Bronchial epithelial cell (primary cell): Measurements from ENCODE around the gene KDM4C. TPM values are rescaled to one million over a fixed set of nuclear protein-coding genes. Genes with fewer than 3 reads are reported as not detected.
A peak's percentile ranks its signal among the peaks of the same experiment; 100 is the strongest.

Source experiments
- DNase-seq: peaks from one replicate; pipeline ENCODE4 v3.0.0-alpha.2; 2010; ENCODE audit warnings: low read depth
- FAIRE-seq: peaks from 2 replicates; lab custom pipeline; 2011; peaks lifted over from hg19 to GRCh38; lab: Jason Lieb, UNC
- H3K27me3 ChIP-seq: 2 replicates; pipeline ENCODE4 v1.5.1; 2011; ENCODE audit warnings: low read length; ENCODE audit not compliant: control insufficient read depth, insufficient read depth
- H3K36me3 ChIP-seq: 2 replicates; pipeline ENCODE4 v1.5.1; 2011; ENCODE audit warnings: low read length; ENCODE audit not compliant: control insufficient read depth, insufficient read depth
- H3K4me3 ChIP-seq: 2 replicates; pipeline ENCODE4 v1.5.1; 2011; ENCODE audit warnings: mild to moderate bottlenecking, low read depth, low read length, control low read depth
- CTCF ChIP-seq: IDR thresholded peaks from 2 replicates; pipeline ENCODE4 v1.5.1; 2011; ENCODE audit warnings: mild to moderate bottlenecking, moderate library complexity, low read length, control low read depth, inconsistent platforms; ENCODE audit not compliant: insufficient read depth, severe bottlenecking
- total RNA-seq: library from RNA; depleted of rRNA; stranded (reverse); fragments of >200 nt; gene quantifications from 2 replicates; pipeline ENCODE4 v1.2.1, GENCODE V29; 2014

KDM4C gene
- total RNA-seq, 1 donor from 2014 or later = 36.6 TPM

- Histone ChIP-seq H3K4me3 (no peak overlapping the region), H3K27me3 (no peaks in the 10 kb centered on the region), H3K36me3 (peaks cover 7% of the 10 kb centered on the region)
- DNase-seq (no peak), FAIRE-seq (no peak)
- TF ChIP-seq CTCF = no peak
These were observed 233.6 kb downstream of the KDM4C start for GRCh38 chr9:6991418-6991817.

GRCh38 chr9:6996061-6996854 lies 238.5 kb downstream of the KDM4C start:
- DNase-seq (no peak), FAIRE-seq (peak; percentile 66)
- H3K27me3 ChIP-seq = no peaks in the 10 kb centered on the region
- H3K4me3 ChIP-seq = no peak overlapping the region
- TF ChIP-seq CTCF = no peak
- H3K36me3 ChIP-seq = peaks cover 5% of the 10 kb centered on the region

GRCh38 chr9:6997330-6997729 lies 239.6 kb downstream of the KDM4C start:
- Histone ChIP-seq H3K36me3 (peaks cover 5% of the 10 kb centered on the region), H3K4me3 (no peak overlapping the region), H3K27me3 (no peaks in the 10 kb centered on the region)
- TF ChIP-seq CTCF = no peak
- FAIRE-seq = no peak
- DNase-seq = no peak

- H3K36me3 ChIP-seq = peaks cover 4% of the 10 kb centered on the region
- FAIRE-seq (no peak), DNase-seq (no peak)
- no peak for TF ChIP-seq CTCF
- H3K27me3 ChIP-seq = no peaks in the 10 kb centered on the region
- no peak overlapping the region for H3K4me3 ChIP-seq
These were observed 242.0 kb downstream of the KDM4C start for GRCh38 chr9:6999794-7000193.

- TF ChIP-seq CTCF = no peak
- Histone ChIP-seq H3K36me3 (no peaks in the 10 kb centered on the region), H3K4me3 (no peak overlapping the region), H3K27me3 (no peaks in the 10 kb centered on the region)
- DNase-seq (no peak), FAIRE-seq (peak; percentile 66)
These were observed 243.8 kb downstream of the KDM4C start for GRCh38 chr9:7001571-7001970.
